ENCODE data around the gene LIM2. TPM values are rescaled to one million over a fixed set of nuclear protein-coding genes. Genes with fewer than 3 reads are reported as not detected.

LIM2 gene
- total and polyA plus RNA-seq, 2 donors (not counting 1 experiment from before 2014, with no cell fraction given), result not detected

DNA sequence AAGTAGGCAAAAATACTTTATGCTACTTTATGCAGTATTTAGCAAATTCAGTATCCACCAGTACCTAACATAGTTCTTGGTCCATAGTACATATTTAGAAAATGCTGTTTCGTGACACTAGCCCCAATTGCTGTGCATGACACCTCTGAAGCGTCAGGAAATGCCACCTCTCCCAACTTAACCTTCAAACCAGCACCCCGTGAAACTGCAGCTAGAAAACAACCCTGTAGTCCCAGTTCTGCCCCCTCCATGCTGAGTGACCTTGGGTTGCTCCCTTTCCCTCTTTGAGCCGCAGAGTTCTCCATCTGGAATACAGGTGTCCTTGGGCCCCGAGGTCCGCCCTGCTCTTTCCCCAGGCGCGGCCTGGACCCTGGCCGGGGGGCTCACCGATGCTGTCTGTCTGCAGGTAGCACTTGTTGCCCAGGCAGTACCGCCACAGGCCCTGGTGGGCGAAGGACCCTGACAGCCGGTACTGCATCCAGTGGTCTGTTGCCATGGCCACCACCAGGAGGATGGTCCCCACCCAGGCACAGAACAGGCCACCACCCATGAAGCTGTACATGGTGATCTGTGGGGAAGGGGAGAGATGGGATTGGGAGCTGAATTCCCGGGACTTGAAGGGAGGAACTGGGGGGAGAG, 773 bp downstream of the LIM2 start:
- Histone ChIP-seq H3K9me3 (ENCODE audit: control extremely low read depth in 1 of 3, control insufficient read depth in 2 of 3, insufficient read depth in 1 of 3, low read length in 2 of 3) (peaks cover 0 to under 1% (median 0%) of the 10 kb centered on the region in 3 donors), H3K4me1 (ENCODE audit: control insufficient read depth in 2 of 2, insufficient read depth in 2 of 2, low read length in 2 of 2) (peaks cover 8 to 11% of the 10 kb centered on the region in 2 donors), H4K20me1 (ENCODE audit: control insufficient read depth, insufficient read depth, low read length, poor library complexity, severe bottlenecking) (no peaks in the 10 kb centered on the region), H3K4me2 (replicated peaks; ENCODE audit: low read depth, low read length, poor library complexity, severe bottlenecking) (no peak overlapping the region), H3K27ac (ENCODE audit: low read length in 2 of 2) (no peak overlapping the region), H3K36me3 (replicated peaks in 1 of 2; ENCODE audit: control extremely low read depth in 1 of 2, control insufficient read depth in 1 of 2, extremely low read depth in 1 of 2, insufficient read depth in 2 of 2, low read length in 1 of 2) (no peaks in the 10 kb centered on the region), H3K27me3 (replicated peaks in 1 of 4; ENCODE audit: control extremely low read depth in 1 of 4, control insufficient read depth in 3 of 4, insufficient read depth in 4 of 4, low read length in 3 of 4) (peaks cover 0 to 4% (median 0%) of the 10 kb centered on the region in 4 experiments), H3K9ac (ENCODE audit: low read length) (no peak overlapping the region), H3K79me2 (ENCODE audit: control insufficient read depth, insufficient read depth, low read length) (no peaks in the 10 kb centered on the region), H2AFZ (ENCODE audit: insufficient read depth, low read depth, low read length, poor library complexity, severe bottlenecking) (no peak overlapping the region), H3K4me3 (ENCODE audit: control extremely low read depth in 1 of 5, extremely low read depth in 1 of 5, insufficient read depth in 1 of 5, low read depth in 2 of 5, low read length in 4 of 5) (no peak overlapping the region)
- intact Hi-C loops (cut with micrococcal nuclease), result no loop called here
- no peak overlapping the region for H3K27ac Mint-ChIP-seq
- DNase-seq (no peak), ATAC-seq (ENCODE audit: low read depth) (no peak)
- no peak for TF ChIP-seq CTCF (IDR thresholded peaks at IDR 0.05)
- no peak for TF ChIP-seq EZH2 (IDR thresholded peaks at IDR 0.05; ENCODE audit: borderline replicate concordance, insufficient read depth, low read depth, low read length, poor library complexity, severe bottlenecking)
- ChIA-PET CTCF (interaction anchor here (0.6 kb wide), 1 partner anchor 71 kb away, joined by 3 read pairs; no protein-coding TSS in a partner anchor), POLR2A (no interaction called here)
- peaks cover 7% of the 10 kb centered on the region for H3K4me1 Mint-ChIP-seq
- H3K27me3 Mint-ChIP-seq, result no peaks in the 10 kb centered on the region
- H3K4me3 Mint-ChIP-seq, result no peak overlapping the region
- no peaks in the 10 kb centered on the region for H3K9me3 Mint-ChIP-seq (ENCODE audit: insufficient read depth)
- 95% methylated on average over 14 of the region's 14 CpGs for WGBS (ENCODE audit: insufficient coverage)

GRCh38 chr19:51382004-51382403, 5.8 kb downstream of the LIM2 start:
- H3K27me3 Mint-ChIP-seq, result no peaks in the 10 kb centered on the region
- POLR2A ChIA-PET, result no interaction called here
- no peak overlapping the region for H3K4me3 ChIP-seq (ENCODE audit: control extremely low read depth in 1 of 5, extremely low read depth in 1 of 5, insufficient read depth in 1 of 5, low read depth in 2 of 5, low read length in 4 of 5)
- H3K27me3 ChIP-seq (replicated peaks in 1 of 4; ENCODE audit: control extremely low read depth in 1 of 4, control insufficient read depth in 3 of 4, insufficient read depth in 4 of 4, low read length in 3 of 4), result no peaks in the 10 kb centered on the region
- H3K9me3 Mint-ChIP-seq (ENCODE audit: insufficient read depth), result no peaks in the 10 kb centered on the region
- H3K27ac ChIP-seq (ENCODE audit: low read length in 2 of 2), result no peak overlapping the region
- peaks cover 0 to 12% (median 3%) of the 10 kb centered on the region in 3 donors for H3K9me3 ChIP-seq (ENCODE audit: control extremely low read depth in 1 of 3, control insufficient read depth in 2 of 3, insufficient read depth in 1 of 3, low read length in 2 of 3)
- H3K4me1 Mint-ChIP-seq, result no peaks in the 10 kb centered on the region
- H3K36me3 ChIP-seq (replicated peaks in 1 of 2; ENCODE audit: control extremely low read depth in 1 of 2, control insufficient read depth in 1 of 2, extremely low read depth in 1 of 2, insufficient read depth in 2 of 2, low read length in 1 of 2), result no peaks in the 10 kb centered on the region
- 93% methylated on average over 2 of the region's 4 CpGs for WGBS (ENCODE audit: insufficient coverage)
- no peak overlapping the region for H3K27ac Mint-ChIP-seq
- H2AFZ ChIP-seq (ENCODE audit: insufficient read depth, low read depth, low read length, poor library complexity, severe bottlenecking), result no peak overlapping the region
- H3K4me2 ChIP-seq (replicated peaks; ENCODE audit: low read depth, low read length, poor library complexity, severe bottlenecking), result no peak overlapping the region
- no peak for DNase-seq
- H3K4me1 ChIP-seq (ENCODE audit: control insufficient read depth in 2 of 2, insufficient read depth in 2 of 2, low read length in 2 of 2), result no peaks in the 10 kb centered on the region
- CTCF ChIA-PET, result no interaction called here
- no peaks in the 10 kb centered on the region for H4K20me1 ChIP-seq (ENCODE audit: control insufficient read depth, insufficient read depth, low read length, poor library complexity, severe bottlenecking)
- H3K79me2 ChIP-seq (ENCODE audit: control insufficient read depth, insufficient read depth, low read length), result no peaks in the 10 kb centered on the region
- no peak for ATAC-seq (ENCODE audit: low read depth)
- intact Hi-C loops (cut with micrococcal nuclease), result no loop called here
- no peak overlapping the region for H3K4me3 Mint-ChIP-seq
- H3K9ac ChIP-seq (ENCODE audit: low read length), result no peak overlapping the region
- TF ChIP-seq CTCF (IDR thresholded peaks at IDR 0.05), result no peak
- TF ChIP-seq EZH2 (IDR thresholded peaks at IDR 0.05; ENCODE audit: borderline replicate concordance, insufficient read depth, low read depth, low read length, poor library complexity, severe bottlenecking), result no peak

Data from B cell (primary cell).